Urothelium cell line (cell line): Measurements from ENCODE around the gene PPP1R14D.
A peak's percentile ranks its signal among the peaks of the same experiment; 100 is the strongest.

Experiments
- DNase-seq: peaks from one replicate; pipeline ENCODE4 v3.0.0; 2011; ENCODE audit warnings: low spot score, mixed read lengths
- FAIRE-seq: peaks from 2 replicates; lab custom pipeline; 2011; peaks lifted over from hg19 to GRCh38; lab: Jason Lieb, UNC

PPP1R14D gene

GRCh38 chr15:40823572-40824343 lies 4.8 kb downstream of the PPP1R14D start:
- DNase-seq (no peak), FAIRE-seq (no peak)

DNA sequence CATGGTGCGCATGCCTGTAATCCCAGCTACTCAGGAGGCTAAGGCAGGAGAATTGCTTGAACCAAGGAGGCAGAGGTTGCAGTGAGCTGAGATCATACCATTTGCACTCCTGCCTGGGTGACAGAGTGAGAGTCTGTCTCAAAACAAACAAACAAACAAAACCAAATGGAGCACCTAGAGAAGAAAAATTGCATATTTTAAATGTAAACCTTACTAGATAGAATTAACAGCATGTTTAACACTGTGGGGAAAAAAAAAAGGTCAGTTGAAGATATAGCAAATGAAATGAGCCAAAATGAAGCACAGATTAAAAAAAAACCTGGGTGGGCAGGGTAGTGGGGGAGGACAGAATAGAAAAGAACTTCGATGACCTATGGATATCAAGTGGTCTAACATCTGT lies 7.3 kb downstream of the PPP1R14D start:
- no peak for DNase-seq
- no peak for FAIRE-seq

- DNase-seq = no peak
- no peak for FAIRE-seq
Measured at GRCh38 chr15:40819048-40819447, 9.5 kb downstream of the PPP1R14D start.

DNA sequence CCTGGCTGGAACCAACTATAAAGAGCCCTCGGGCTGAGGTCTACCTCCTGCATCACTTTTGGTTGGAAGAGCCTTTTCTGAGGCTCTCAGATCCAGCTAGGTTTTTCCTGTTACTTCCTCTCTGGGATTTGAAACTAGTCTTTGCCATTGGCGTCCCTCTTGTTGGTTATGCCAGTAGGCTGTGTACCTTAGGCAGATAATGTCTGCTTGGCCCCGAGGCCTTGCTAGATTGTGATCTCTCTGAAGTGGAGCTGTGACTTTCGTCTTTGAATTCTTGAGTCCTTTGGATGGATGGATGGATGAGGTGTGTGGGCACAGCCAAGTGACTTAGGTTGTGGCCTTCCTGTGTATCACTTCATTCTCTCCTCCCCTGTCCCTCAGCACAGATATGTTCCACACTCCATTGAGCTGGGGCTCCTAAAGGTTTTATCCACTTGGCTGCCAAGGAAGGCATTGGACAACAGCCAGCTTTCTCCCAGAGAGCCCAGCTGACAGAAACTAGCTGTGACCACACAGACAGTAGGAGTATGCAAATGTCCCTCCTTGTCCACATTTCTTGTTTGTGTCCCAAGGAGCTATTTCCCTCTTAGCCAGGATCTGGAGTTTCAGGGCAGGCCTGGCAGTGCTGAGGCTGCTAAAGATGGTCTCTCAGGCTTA lies 13.3 kb downstream of the PPP1R14D start:
- DNase-seq = no peak
- FAIRE-seq = no peak

- no peak for DNase-seq
- no peak for FAIRE-seq
Measured at GRCh38 chr15:40812721-40813425, 15.6 kb downstream of the PPP1R14D start.

DNA sequence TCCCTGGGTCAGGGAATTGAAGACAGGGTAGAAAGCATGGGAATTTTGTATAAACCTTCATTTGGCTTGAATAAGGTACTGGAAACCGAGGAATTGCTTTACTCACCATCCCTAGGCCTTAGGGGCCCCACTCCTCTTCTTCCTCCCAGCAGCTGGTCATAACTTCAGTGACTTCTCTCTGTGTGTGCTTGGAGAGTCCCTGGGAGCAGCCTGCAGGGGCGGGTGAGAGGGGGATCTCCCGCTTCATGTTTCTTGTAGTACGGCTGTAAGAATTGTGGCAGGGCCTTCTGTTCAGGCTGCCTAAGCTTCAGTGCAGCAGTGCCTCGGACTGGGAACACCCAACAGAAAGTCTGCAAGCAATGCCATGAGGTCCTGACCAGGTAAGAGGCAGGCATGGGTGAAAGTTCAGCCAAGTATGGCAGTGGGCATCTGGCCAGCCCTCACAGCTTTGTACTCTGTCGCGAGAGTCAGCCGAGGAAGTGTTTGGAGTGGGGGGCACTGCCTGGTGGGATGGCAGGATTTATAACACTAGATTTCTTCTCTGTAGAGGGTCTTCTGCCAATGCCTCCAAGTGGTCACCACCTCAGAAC lies 19.6 kb downstream of the PPP1R14D start:
- DNase-seq (no peak), FAIRE-seq (no peak)

GRCh38 chr15:40807888-40808461 lies 20.5 kb downstream of the PPP1R14D start:
- no peak for FAIRE-seq
- no peak for DNase-seq

GRCh38 chr15:40807028-40807887 lies 21.2 kb downstream of the PPP1R14D start, which contains the start of the genes DNAJC17 and ZFYVE19:
TSS of gene DNAJC17 (minus strand) at chr15:40807473. CDS start at chr15:40807446, 27 bp downstream.
TSS of gene ZFYVE19 (plus strand) at chr15:40807089. CDS start at chr15:40807590, 501 bp downstream.
- FAIRE-seq = peak; percentile 86

GRCh38 chr15:40806672-40807027 lies 21.9 kb downstream of the PPP1R14D start:
- no peak for DNase-seq

More at GRCh38 chr15:40807028-40807887, 21.2 kb downstream of the PPP1R14D start, which contains the start of the genes DNAJC17 and ZFYVE19:
- DNase-seq = peak; percentile 96

GRCh38 chr15:40803688-40804087 lies 24.8 kb downstream of the PPP1R14D start:
- FAIRE-seq (no peak), DNase-seq (no peak)

More at GRCh38 chr15:40806672-40807027, 21.9 kb downstream of the PPP1R14D start:
- no peak for FAIRE-seq

- DNase-seq = no peak
- no peak for FAIRE-seq
Measured at GRCh38 chr15:40803076-40803475, 25.4 kb downstream of the PPP1R14D start.

DNA sequence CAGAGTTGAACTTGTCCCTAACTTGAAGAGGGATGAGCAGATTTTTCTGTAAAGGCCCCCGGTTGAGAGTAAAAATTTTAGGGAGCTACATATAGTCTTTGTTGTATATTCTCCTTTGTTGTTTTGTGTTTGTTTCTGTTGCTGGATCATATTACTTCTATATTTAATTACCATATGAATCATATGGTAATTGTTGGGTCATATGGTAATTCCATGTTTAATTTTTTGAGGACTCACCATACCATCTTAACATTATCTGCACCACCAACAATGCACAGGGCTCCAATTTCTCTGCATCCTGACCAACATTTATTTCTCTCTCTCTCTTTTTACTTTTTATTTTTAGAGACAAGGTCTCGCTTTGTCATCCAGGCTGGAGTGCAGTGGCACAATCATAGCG lies 29.0 kb downstream of the PPP1R14D start:
- FAIRE-seq = no peak

GRCh38 chr15:40796512-40796911 lies 32.0 kb downstream of the PPP1R14D start:
- no peak for DNase-seq
- no peak for FAIRE-seq

More for the DNA sequence above, 29.0 kb downstream of the PPP1R14D start:
- DNase-seq = no peak

DNA sequence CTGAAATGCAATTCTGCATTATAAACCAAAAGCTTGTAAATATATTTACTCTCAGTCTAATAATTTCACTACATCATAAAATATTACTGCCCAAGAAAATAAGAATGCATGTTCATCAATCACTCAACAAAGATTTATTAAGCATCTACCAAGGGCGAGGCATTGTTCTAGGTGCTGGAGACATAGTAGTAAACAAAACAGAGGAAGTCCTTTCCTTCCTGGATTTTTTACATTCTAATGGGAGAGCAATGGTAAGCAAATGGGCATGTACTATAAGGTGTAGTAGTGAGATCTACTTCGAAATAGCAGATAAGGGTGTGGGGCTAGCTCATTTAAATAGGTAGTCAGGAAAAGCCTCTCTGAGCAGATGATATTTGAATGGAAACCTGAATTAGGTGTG lies 32.5 kb downstream of the PPP1R14D start:
- FAIRE-seq (no peak), DNase-seq (no peak)

DNA sequence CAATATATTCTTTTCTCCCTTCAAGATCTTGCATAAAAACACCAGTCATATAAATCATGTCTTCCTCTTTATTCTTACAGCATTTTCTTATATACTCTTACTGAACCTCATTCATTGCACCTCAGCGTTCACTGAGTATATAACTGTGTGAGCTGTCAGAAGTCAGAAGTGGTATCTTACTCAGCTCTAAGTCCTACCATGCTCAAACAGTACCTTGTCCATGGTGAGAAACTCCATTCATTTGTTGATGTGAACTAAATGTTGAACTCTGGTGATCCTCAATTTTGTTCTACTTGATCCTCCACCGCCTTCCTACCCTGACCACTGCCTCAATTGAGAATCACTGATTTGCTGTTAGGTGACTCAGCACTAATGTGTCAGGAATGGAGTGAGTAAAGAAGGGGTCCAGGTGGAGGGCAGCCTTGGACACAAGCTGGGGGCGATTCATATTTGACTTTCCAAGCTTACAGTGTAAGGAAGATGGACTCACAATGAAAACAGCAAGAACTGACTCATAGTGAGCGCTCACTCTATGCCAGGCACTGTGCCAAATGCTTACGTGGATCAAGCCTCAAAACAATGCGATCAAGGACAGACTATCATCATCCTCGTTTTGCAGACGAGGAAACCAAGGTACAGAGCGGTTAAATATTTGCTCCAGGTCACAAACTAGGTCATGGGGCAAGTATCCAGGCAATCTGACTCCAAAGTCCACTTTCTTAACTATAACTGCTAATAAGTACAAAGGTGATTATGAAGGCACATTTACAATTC lies 35.1 kb downstream of the PPP1R14D start:
- no peak for FAIRE-seq
- peak; percentile 72 for DNase-seq

DNA sequence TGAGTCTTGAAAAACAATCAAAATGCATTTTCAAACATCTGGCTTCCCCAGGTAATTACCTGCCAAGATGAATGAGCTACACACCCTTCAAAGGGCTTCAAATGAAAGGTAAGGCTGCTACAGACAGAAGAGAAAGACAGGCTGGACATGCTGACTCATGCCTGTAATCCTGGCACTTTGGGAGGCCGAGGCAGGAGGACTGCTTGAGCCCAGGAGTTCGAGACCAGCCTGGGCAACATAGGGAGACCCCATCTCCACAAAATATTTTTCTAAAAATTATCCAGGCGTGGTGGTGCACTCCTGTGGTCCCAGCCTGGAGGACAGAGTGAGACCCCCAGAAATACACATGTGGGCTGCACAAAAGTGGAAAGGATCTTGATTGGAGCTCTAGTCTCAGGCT lies 36.1 kb downstream of the PPP1R14D start:
- FAIRE-seq (no peak), DNase-seq (no peak)

DNA sequence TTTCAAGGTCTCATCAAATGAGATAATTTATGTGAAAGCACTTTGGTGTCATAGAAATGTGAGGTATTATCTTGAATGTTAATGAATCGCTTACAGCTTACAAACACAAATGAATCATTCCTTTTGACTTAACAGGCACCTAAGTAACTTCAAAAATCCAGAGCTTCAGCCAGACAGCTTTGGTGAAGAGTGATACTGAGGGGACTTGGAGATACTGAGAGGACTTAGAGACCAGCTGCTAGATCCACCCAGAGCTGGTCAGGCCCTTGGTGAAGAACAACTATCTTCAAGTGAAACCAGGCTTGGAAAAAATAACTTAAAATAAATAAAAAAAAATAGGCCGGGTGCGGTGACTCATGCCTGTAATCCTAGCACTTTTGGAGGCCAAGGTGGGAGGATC lies 37.8 kb downstream of the PPP1R14D start:
- no peak for FAIRE-seq
- no peak for DNase-seq

DNA sequence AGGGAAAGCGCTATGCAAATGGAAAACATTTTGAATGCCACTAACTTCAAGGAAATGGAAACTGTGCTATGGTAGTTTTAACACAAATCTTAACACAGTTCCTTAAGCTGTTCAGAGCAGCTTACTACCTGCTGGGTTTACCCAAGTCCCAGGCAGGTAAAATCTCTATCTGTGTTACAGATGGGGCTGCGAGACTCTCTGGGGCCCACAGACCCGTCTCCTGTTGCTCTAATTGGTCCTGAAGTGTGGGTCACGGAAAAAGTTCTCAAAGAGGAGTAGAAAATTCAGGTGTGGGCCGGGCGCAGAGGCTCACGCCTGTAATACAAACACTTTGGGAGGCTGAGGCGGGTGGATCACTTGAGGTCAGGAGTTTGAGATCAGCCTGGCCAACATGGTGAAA lies 38.5 kb downstream of the PPP1R14D start:
- FAIRE-seq (no peak), DNase-seq (no peak)

- FAIRE-seq (no peak), DNase-seq (no peak)
Measured at GRCh38 chr15:40789119-40789518, 39.4 kb downstream of the PPP1R14D start.
